Measurements from ENCODE around the gene LRRC4B. TPM values are rescaled to one million over a fixed set of nuclear protein-coding genes. Genes with fewer than 3 reads are reported as not detected.

The LRRC4B gene
- total and polyA plus RNA-seq, 2 of the 4 experiments (the other 2 are of a cell fraction): 0.03 TPM; not detected in 1

GRCh38 chr19:50490411-50490811 is 77.8 kb downstream of the LRRC4B start:
- Histone ChIP-seq H4K8ac (ENCODE audit: low read depth in 2 of 2, low read length in 2 of 2) (no peak overlapping the region), H3K18ac (ENCODE audit: low read depth, low read length) (no peak overlapping the region), H4K91ac (ENCODE audit: insufficient read depth, low read depth, low read length) (no peak overlapping the region), H3K4me3 (ENCODE audit: insufficient read depth, low read depth, low read length) (no peak overlapping the region), H2BK20ac (ENCODE audit: low read depth, low read length) (no peak overlapping the region), H3K9ac (ENCODE audit: low read depth, low read length) (no peak overlapping the region), H3K4me1 (ENCODE audit: control insufficient read depth, insufficient read depth, low read length) (no peaks in the 10 kb centered on the region), H3K27me3 (ENCODE audit: control insufficient read depth, insufficient read depth, low read length) (peaks cover 45% of the 10 kb centered on the region), H2AFZ (replicated peaks; ENCODE audit: low read length, poor library complexity) (no peak overlapping the region), H3K56ac (ENCODE audit: extremely low read depth, insufficient read depth, low read length) (no peak overlapping the region), H3K79me1 (ENCODE audit: low read depth in 1 of 2, low read length in 2 of 2) (no peaks in the 10 kb centered on the region), H3K36me3 (ENCODE audit: control insufficient read depth, insufficient read depth, low read length) (peaks cover 2% of the 10 kb centered on the region; the same call in 1 of the 2 replicates), H3K9me3 (ENCODE audit: control insufficient read depth, insufficient read depth, low read length) (peaks cover 6% of the 10 kb centered on the region; the same call in 1 of the 2 replicates), H2BK5ac (ENCODE audit: low read depth, low read length, poor library complexity, severe bottlenecking) (no peak overlapping the region), H2AK5ac (ENCODE audit: low read depth, low read length) (no peak overlapping the region), H3K27ac (ENCODE audit: insufficient read depth, low read length) (no peak overlapping the region), H3K14ac (replicated peaks; ENCODE audit: low read depth, low read length) (no peak overlapping the region), H2AK9ac (replicated peaks; ENCODE audit: low read depth, low read length, poor library complexity) (no peak overlapping the region), H3K4ac (ENCODE audit: low read depth, low read length) (no peak overlapping the region), H4K20me1 (ENCODE audit: insufficient read depth, low read length) (no peaks in the 10 kb centered on the region), H4K5ac (ENCODE audit: low read depth, low read length) (no peak overlapping the region), H3K4me2 (ENCODE audit: low read depth, low read length) (no peak overlapping the region), H2BK120ac (ENCODE audit: low read depth, low read length) (no peak overlapping the region), H3K23ac (ENCODE audit: low read depth, low read length) (no peak overlapping the region), H2BK15ac (ENCODE audit: low read depth, low read length) (no peak overlapping the region), H3K9me1 (ENCODE audit: insufficient read depth, low read length) (no peaks in the 10 kb centered on the region)
- CTCF ChIA-PET: no interaction called here
- in situ Hi-C loops (cut with MboI; ENCODE audit: low sequenced_read_pairs) (no loop called here), dilution Hi-C loops (cut with HindIII; ENCODE audit: low sequenced_read_pairs, unreplicated experiment) (no loop called here), intact Hi-C loops (cut with micrococcal nuclease) (no loop called here)
- ATAC-seq (ENCODE audit: low read depth) (no peak), DNase-seq (no peak)
- TF ChIP-seq RCOR1 (IDR thresholded peaks at IDR 0.05; ENCODE audit: insufficient replicate concordance, low read length) (no peak), MAZ (IDR thresholded peaks at IDR 0.05; ENCODE audit: borderline replicate concordance, low read depth, low read length) (no peak), CEBPB (IDR thresholded peaks at IDR 0.05; ENCODE audit: low read depth, low read length) (no peak), RFX5 (IDR thresholded peaks at IDR 0.05; ENCODE audit: low read depth, low read length) (no peak), POLR2A (IDR thresholded peaks at IDR 0.05; ENCODE audit: low read depth, low read length) (no peak), MXI1 (IDR thresholded peaks at IDR 0.05; ENCODE audit: borderline replicate concordance, low read depth, low read length) (no peak), MAFK (IDR thresholded peaks at IDR 0.05; ENCODE audit: low read depth, low read length) (no peak)
- TF ChIP-seq, protein P1, sequence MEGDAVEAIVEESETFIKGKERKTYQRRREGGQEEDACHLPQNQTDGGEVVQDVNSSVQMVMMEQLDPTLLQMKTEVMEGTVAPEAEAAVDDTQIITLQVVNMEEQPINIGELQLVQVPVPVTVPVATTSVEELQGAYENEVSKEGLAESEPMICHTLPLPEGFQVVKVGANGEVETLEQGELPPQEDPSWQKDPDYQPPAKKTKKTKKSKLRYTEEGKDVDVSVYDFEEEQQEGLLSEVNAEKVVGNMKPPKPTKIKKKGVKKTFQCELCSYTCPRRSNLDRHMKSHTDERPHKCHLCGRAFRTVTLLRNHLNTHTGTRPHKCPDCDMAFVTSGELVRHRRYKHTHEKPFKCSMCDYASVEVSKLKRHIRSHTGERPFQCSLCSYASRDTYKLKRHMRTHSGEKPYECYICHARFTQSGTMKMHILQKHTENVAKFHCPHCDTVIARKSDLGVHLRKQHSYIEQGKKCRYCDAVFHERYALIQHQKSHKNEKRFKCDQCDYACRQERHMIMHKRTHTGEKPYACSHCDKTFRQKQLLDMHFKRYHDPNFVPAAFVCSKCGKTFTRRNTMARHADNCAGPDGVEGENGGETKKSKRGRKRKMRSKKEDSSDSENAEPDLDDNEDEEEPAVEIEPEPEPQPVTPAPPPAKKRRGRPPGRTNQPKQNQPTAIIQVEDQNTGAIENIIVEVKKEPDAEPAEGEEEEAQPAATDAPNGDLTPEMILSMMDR (conservative IDR thresholded peaks at IDR 0.05; ENCODE audit: low read depth, low read length): no peak
- WGBS, 2 experiments (ENCODE audit: extremely low coverage in 2 of 2, insufficient read length in 1 of 2): no CpG with 5 or more reads among the region's 18 CpGs
- POLR2A ChIA-PET (ENCODE audit: unreplicated experiment): no interaction called here
- no TSS peak for BruUV-seq (replicated peaks)

Measured in IMR-90 (cell line).